Pancreas (tissue), 10 donors: ENCODE results near the gene USP10. TPM values are rescaled to one million over a fixed set of nuclear protein-coding genes. Genes with fewer than 3 reads are reported as not detected.
A peak's percentile ranks its signal among the peaks of the same experiment; 100 is the strongest.

Source experiments
- ATAC-seq, 4 donors: fragments of 200-7000 bp; cut with Tn5 transposase; one replicate each; pipeline versions ENCODE4 v1.8.0 to v1.9.1; 2020; ENCODE audit warnings: mild to moderate bottlenecking in 4 of 4, moderate library complexity in 4 of 4
- DNase-seq, 6 donors: peaks; one replicate each; pipeline ENCODE4 v3.0.0-alpha.2; 2020
- FAIRE-seq: peaks from 2 replicates; lab custom pipeline; 2012; peaks lifted over from hg19 to GRCh38; lab: Jason Lieb, UNC
- H3K27ac ChIP-seq, 4 donors: fragments of 200-600 bp; sonication (generic); 1 replicate in 3 of 4; 2 replicates in 1 of 4; pipeline versions ENCODE4 v1.5.0 to v1.8.0; 2020
- H3K27me3 ChIP-seq, 4 donors: fragments of 200-600 bp; one replicate each; pipeline ENCODE4 v1.8.0; 2021
- H3K36me3 ChIP-seq, 3 donors: fragments of 200-600 bp; sonication (generic) in 1 of 3; one replicate each; pipeline versions ENCODE4 v1.5.0 to v1.8.0; 2020 to 2021
- H3K4me1 ChIP-seq, 3 donors: fragments of 200-600 bp; one replicate each; pipeline ENCODE4 v1.8.0; 2021
- H3K4me3 ChIP-seq, 4 donors: fragments of 200-600 bp; sonication (generic) in 2 of 4; one replicate each; pipeline versions ENCODE4 v1.5.0 to v1.8.0; 2020 to 2021
- H3K9me3 ChIP-seq, 4 donors: fragments of 200-600 bp; one replicate each; pipeline ENCODE4 v1.8.0; 2021
- WGBS, 2 donors: extraction: QIAGEN DNeasy Blood & Tissue Kit; methylation state at CpG; one replicate each; pipeline ENCODE4 v1.1.7; 2013; 5-methylcytosine and 5-hydroxymethylcytosine counted together
- intact Hi-C, 3 donors: fragments of 100-400 bp; cut with DNase I; formaldehyde crosslinking; loops; one replicate each; pipeline versions ENCODE4 v1.11.1 to v1.14.2; 2022
- polyA plus RNA-seq, 2 donors: library from polyadenylated mRNA; stranded (reverse); fragments of 200-250 nt; gene quantifications; one replicate each; pipeline ENCODE4 v1.2.3, GENCODE V29; 2013
- total RNA-seq, 6 donors: library from RNA; stranded (reverse); fragmentation: NEBNext Ultra II Directional in 4 of 6; extraction: Animal tissue kit (Norgen Biotek cat#: 25700) in 4 of 6; gene quantifications; one replicate each; pipeline versions ENCODE4 v1.2.1 to v1.2.4, GENCODE V29; 2021 to 2023
- TF ChIP-seq, protein P1 (sequence below), 4 donors: fragments of 200-600 bp; sonication (generic) in 3 of 4; IDR thresholded peaks; one replicate each; pipeline versions ENCODE4 v1.5.0 to v1.8.0; 2021; ENCODE audit warnings: antibody characterized with exemption in 4 of 4
- donor health status: healthy with polysubstance abuse.
- donor health status: DM: no; HTN: no; CAD: no; lungs with moderate emphysema.
- donor health status: DM: no; HTN: no; CAD: no.
- donor health status: control.
- donor health status: control.
- donor health status: Bipolar disorder and iron deficiency.
- donor health status: DM: yes; HTN: yes; CAD: no.
- donor health status: DM: no; HTN: no; CAD: no.
- donor health status: DM: no; HTN: no; CAD: no.
- donor health status: DM: yes; HTN: yes; CAD: no.

USP10 gene
- total and polyA plus RNA-seq, 8 donors: 11.4 to 40.6 (median 26.9) TPM

GRCh38 chr16:84712801-84713775, 13.3 kb downstream of the USP10 start:
- no peaks in the 10 kb centered on the region for H3K9me3 ChIP-seq
- H3K36me3 ChIP-seq: no peaks in the 10 kb centered on the region
- ATAC-seq (peak in 2 of 4 donors; percentile 44 to 69), DNase-seq (no peak), FAIRE-seq (no peak)
- no peak overlapping the region for H3K4me3 ChIP-seq
- intact Hi-C loops: loop anchor here in 1 of 3 donors (10.0 kb wide), 1 partner anchor 88 kb away; no protein-coding TSS in a partner anchor
- TF ChIP-seq, protein P1, sequence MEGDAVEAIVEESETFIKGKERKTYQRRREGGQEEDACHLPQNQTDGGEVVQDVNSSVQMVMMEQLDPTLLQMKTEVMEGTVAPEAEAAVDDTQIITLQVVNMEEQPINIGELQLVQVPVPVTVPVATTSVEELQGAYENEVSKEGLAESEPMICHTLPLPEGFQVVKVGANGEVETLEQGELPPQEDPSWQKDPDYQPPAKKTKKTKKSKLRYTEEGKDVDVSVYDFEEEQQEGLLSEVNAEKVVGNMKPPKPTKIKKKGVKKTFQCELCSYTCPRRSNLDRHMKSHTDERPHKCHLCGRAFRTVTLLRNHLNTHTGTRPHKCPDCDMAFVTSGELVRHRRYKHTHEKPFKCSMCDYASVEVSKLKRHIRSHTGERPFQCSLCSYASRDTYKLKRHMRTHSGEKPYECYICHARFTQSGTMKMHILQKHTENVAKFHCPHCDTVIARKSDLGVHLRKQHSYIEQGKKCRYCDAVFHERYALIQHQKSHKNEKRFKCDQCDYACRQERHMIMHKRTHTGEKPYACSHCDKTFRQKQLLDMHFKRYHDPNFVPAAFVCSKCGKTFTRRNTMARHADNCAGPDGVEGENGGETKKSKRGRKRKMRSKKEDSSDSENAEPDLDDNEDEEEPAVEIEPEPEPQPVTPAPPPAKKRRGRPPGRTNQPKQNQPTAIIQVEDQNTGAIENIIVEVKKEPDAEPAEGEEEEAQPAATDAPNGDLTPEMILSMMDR (IDR thresholded peaks at IDR 0.05): no peak
- WGBS, 2 donors: 71 to 72% methylated on average over 13 of the region's 13 CpGs
- peaks cover 7 to 13% (median 9%) of the 10 kb centered on the region in 3 donors for H3K4me1 ChIP-seq
- H3K27me3 ChIP-seq: no peaks in the 10 kb centered on the region
- H3K27ac ChIP-seq: no peak overlapping the region

- H3K27me3 ChIP-seq: no peaks in the 10 kb centered on the region
- intact Hi-C loops: loop anchor here in 1 of 3 donors (10.0 kb wide), 1 partner anchor 89 kb away; no protein-coding TSS in a partner anchor
- FAIRE-seq (no peak), ATAC-seq (peak in 1 of 4 donors; percentile 42), DNase-seq (no peak)
- WGBS, 2 donors: 87 to 99% methylated on average over 6 of the region's 6 CpGs
- TF ChIP-seq, protein P1 (IDR thresholded peaks at IDR 0.05): no peak
- no peaks in the 10 kb centered on the region for H3K9me3 ChIP-seq
- H3K36me3 ChIP-seq: no peaks in the 10 kb centered on the region
- no peak overlapping the region for H3K4me3 ChIP-seq
- H3K4me1 ChIP-seq: peaks cover 7 to 13% (median 9%) of the 10 kb centered on the region in 3 donors
- H3K27ac ChIP-seq: no peak overlapping the region
Measured at GRCh38 chr16:84714028-84714427, 14.2 kb downstream of the USP10 start.

GRCh38 chr16:84715424-84715823, 15.6 kb downstream of the USP10 start:
- ATAC-seq (no peak), DNase-seq (no peak), FAIRE-seq (no peak)
- Histone ChIP-seq H3K9me3 (no peaks in the 10 kb centered on the region), H3K27me3 (no peaks in the 10 kb centered on the region), H3K4me1 (peaks cover 7 to 13% (median 9%) of the 10 kb centered on the region in 3 donors), H3K36me3 (no peaks in the 10 kb centered on the region), H3K4me3 (no peak overlapping the region), H3K27ac (no peak overlapping the region)
- WGBS, 2 donors: 74 to 75% methylated on average over 3 of the region's 3 CpGs
- intact Hi-C loops: loop anchor here in 1 of 3 donors (10.0 kb wide), 1 partner anchor 91 kb away; no protein-coding TSS in a partner anchor
- TF ChIP-seq, protein P1 (IDR thresholded peaks at IDR 0.05): no peak

- no peak for FAIRE-seq
- 92 to 95% methylated on average over 7 of the region's 7 CpGs for WGBS, 2 donors
- H3K4me1 ChIP-seq: peaks cover 7 to 13% (median 9%) of the 10 kb centered on the region in 3 donors
Measured at GRCh38 chr16:84715854-84716253, 16.1 kb downstream of the USP10 start.

More at GRCh38 chr16:84715854-84716253, 16.1 kb downstream of the USP10 start:
- H3K36me3 ChIP-seq: no peaks in the 10 kb centered on the region
- DNase-seq: no peak
- intact Hi-C loops: loop anchor here in 1 of 3 donors (10.0 kb wide), 1 partner anchor 91 kb away; no protein-coding TSS in a partner anchor
- H3K9me3 ChIP-seq: no peaks in the 10 kb centered on the region
- H3K27ac ChIP-seq: no peak overlapping the region
- TF ChIP-seq, protein P1 (IDR thresholded peaks at IDR 0.05): no peak
- H3K27me3 ChIP-seq: no peaks in the 10 kb centered on the region
- H3K4me3 ChIP-seq: no peak overlapping the region
- ATAC-seq: no peak
